Measurements from ENCODE around the gene EEFSEC. TPM values are rescaled to one million over a fixed set of nuclear protein-coding genes. Genes with fewer than 3 reads are reported as not detected.

Gene EEFSEC
- total RNA-seq, 2 experiments from 2014 or later: 17.7 to 25.3 TPM

GRCh38 chr3:128415773-128416577 is 262.7 kb downstream of the EEFSEC start:
- Histone ChIP-seq H4K20me1 (ENCODE audit: insufficient read depth, low read length) (no peaks in the 10 kb centered on the region), H3K4me3 (ENCODE audit: low read depth, low read length, poor library complexity, severe bottlenecking) (no peak overlapping the region), H3K79me2 (ENCODE audit: insufficient read depth, low read depth, low read length) (no peaks in the 10 kb centered on the region), H3K36me3 (ENCODE audit: insufficient read depth, low read length) (no peaks in the 10 kb centered on the region), H3K27ac (ENCODE audit: low read depth, low read length, poor library complexity, severe bottlenecking) (no peak overlapping the region), H2AFZ (ENCODE audit: low read length) (no peak overlapping the region), H3K4me2 (ENCODE audit: low read length) (no peak overlapping the region), H3K9me3 (ENCODE audit: low read length) (no peaks in the 10 kb centered on the region), H3K4me1 (ENCODE audit: insufficient read depth, low read length, poor library complexity, severe bottlenecking) (no peaks in the 10 kb centered on the region), H3K9me2 (ENCODE audit: insufficient read depth, low read length) (no peaks in the 10 kb centered on the region)
- ChIA-PET CTCF (ENCODE audit: unreplicated experiment) (no interaction called here), POLR2A (no interaction called here)
- no peak for DNase-seq (ENCODE audit: low spot score)
- BruUV-seq (replicated peaks): no TSS peak
- intact Hi-C loops (cut with micrococcal nuclease; ENCODE audit: unreplicated experiment): no loop called here
- TF ChIP-seq EZH2phosphoT487 (IDR thresholded peaks at IDR 0.05; ENCODE audit: borderline replicate concordance, low read depth, low read length): no peak
- TF ChIP-seq, protein P1, sequence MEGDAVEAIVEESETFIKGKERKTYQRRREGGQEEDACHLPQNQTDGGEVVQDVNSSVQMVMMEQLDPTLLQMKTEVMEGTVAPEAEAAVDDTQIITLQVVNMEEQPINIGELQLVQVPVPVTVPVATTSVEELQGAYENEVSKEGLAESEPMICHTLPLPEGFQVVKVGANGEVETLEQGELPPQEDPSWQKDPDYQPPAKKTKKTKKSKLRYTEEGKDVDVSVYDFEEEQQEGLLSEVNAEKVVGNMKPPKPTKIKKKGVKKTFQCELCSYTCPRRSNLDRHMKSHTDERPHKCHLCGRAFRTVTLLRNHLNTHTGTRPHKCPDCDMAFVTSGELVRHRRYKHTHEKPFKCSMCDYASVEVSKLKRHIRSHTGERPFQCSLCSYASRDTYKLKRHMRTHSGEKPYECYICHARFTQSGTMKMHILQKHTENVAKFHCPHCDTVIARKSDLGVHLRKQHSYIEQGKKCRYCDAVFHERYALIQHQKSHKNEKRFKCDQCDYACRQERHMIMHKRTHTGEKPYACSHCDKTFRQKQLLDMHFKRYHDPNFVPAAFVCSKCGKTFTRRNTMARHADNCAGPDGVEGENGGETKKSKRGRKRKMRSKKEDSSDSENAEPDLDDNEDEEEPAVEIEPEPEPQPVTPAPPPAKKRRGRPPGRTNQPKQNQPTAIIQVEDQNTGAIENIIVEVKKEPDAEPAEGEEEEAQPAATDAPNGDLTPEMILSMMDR (conservative IDR thresholded peaks at IDR 0.05; ENCODE audit: low read length): no peak

- no peak for DNase-seq (ENCODE audit: low spot score)
- Histone ChIP-seq H3K9me3 (ENCODE audit: low read length) (no peaks in the 10 kb centered on the region), H3K27ac (ENCODE audit: low read depth, low read length, poor library complexity, severe bottlenecking) (no peak overlapping the region), H3K79me2 (ENCODE audit: insufficient read depth, low read depth, low read length) (no peaks in the 10 kb centered on the region), H2AFZ (ENCODE audit: low read length) (no peak overlapping the region), H3K9me2 (ENCODE audit: insufficient read depth, low read length) (no peaks in the 10 kb centered on the region), H3K36me3 (ENCODE audit: insufficient read depth, low read length) (no peaks in the 10 kb centered on the region), H4K20me1 (ENCODE audit: insufficient read depth, low read length) (no peaks in the 10 kb centered on the region), H3K4me3 (ENCODE audit: low read depth, low read length, poor library complexity, severe bottlenecking) (no peak overlapping the region), H3K4me1 (ENCODE audit: insufficient read depth, low read length, poor library complexity, severe bottlenecking) (no peaks in the 10 kb centered on the region), H3K4me2 (ENCODE audit: low read length) (no peak overlapping the region)
- CTCF ChIA-PET (ENCODE audit: unreplicated experiment): no interaction called here
- intact Hi-C loops (cut with micrococcal nuclease; ENCODE audit: unreplicated experiment): no loop called here
- BruUV-seq (replicated peaks): no TSS peak
- TF ChIP-seq, protein P1 (conservative IDR thresholded peaks at IDR 0.05; ENCODE audit: low read length): no peak
- no peak for TF ChIP-seq EZH2phosphoT487 (IDR thresholded peaks at IDR 0.05; ENCODE audit: borderline replicate concordance, low read depth, low read length)
- POLR2A ChIA-PET: no interaction called here
Observed at GRCh38 chr3:128416578-128417211, 263.4 kb downstream of the EEFSEC start.

GRCh38 chr3:128418900-128419299 is 265.6 kb downstream of the EEFSEC start:
- BruUV-seq (replicated peaks): no TSS peak
- Histone ChIP-seq H3K9me2 (ENCODE audit: insufficient read depth, low read length) (no peaks in the 10 kb centered on the region), H3K4me2 (ENCODE audit: low read length) (no peak overlapping the region), H3K4me3 (ENCODE audit: low read depth, low read length, poor library complexity, severe bottlenecking) (no peak overlapping the region), H4K20me1 (ENCODE audit: insufficient read depth, low read length) (no peaks in the 10 kb centered on the region), H3K27ac (ENCODE audit: low read depth, low read length, poor library complexity, severe bottlenecking) (no peak overlapping the region), H2AFZ (ENCODE audit: low read length) (no peak overlapping the region), H3K36me3 (ENCODE audit: insufficient read depth, low read length) (no peaks in the 10 kb centered on the region), H3K9me3 (ENCODE audit: low read length) (no peaks in the 10 kb centered on the region), H3K79me2 (ENCODE audit: insufficient read depth, low read depth, low read length) (no peaks in the 10 kb centered on the region), H3K4me1 (ENCODE audit: insufficient read depth, low read length, poor library complexity, severe bottlenecking) (no peaks in the 10 kb centered on the region)
- POLR2A ChIA-PET: no interaction called here
- intact Hi-C loops (cut with micrococcal nuclease; ENCODE audit: unreplicated experiment): no loop called here
- CTCF ChIA-PET (ENCODE audit: unreplicated experiment): no interaction called here
- DNase-seq (ENCODE audit: low spot score): no peak
- TF ChIP-seq EZH2phosphoT487 (IDR thresholded peaks at IDR 0.05; ENCODE audit: borderline replicate concordance, low read depth, low read length): no peak
- TF ChIP-seq, protein P1 (conservative IDR thresholded peaks at IDR 0.05; ENCODE audit: low read length): no peak

Measured in OCI-LY7 (cell line).